Lower leg skin (tissue), 3 donors: ENCODE data around the gene GOLGA6L25.
"Not testable (repeated sequence)": the region's sequence is repeated elsewhere in the genome, so short reads cannot be mapped to it uniquely, and the experiment has no call there.

Experiments used
- POLR2A ChIP-seq, 2 donors: fragments of 450-650 bp; IDR thresholded peaks; one replicate each; pipeline ENCODE4 v1.6.1; 2016 to 2017; ENCODE audit warnings: antibody characterized with exemption in 2 of 2, mild to moderate bottlenecking in 1 of 2, moderate library complexity in 1 of 2
- TF ChIP-seq, protein P1 (sequence below), 3 donors: fragments of 450-650 bp; IDR thresholded peaks; one replicate each; pipeline ENCODE4 v1.5.1; 2016; ENCODE audit warnings: antibody characterized with exemption in 3 of 3, mild to moderate bottlenecking in 3 of 3, moderate library complexity in 2 of 3

- TF ChIP-seq, protein P1, sequence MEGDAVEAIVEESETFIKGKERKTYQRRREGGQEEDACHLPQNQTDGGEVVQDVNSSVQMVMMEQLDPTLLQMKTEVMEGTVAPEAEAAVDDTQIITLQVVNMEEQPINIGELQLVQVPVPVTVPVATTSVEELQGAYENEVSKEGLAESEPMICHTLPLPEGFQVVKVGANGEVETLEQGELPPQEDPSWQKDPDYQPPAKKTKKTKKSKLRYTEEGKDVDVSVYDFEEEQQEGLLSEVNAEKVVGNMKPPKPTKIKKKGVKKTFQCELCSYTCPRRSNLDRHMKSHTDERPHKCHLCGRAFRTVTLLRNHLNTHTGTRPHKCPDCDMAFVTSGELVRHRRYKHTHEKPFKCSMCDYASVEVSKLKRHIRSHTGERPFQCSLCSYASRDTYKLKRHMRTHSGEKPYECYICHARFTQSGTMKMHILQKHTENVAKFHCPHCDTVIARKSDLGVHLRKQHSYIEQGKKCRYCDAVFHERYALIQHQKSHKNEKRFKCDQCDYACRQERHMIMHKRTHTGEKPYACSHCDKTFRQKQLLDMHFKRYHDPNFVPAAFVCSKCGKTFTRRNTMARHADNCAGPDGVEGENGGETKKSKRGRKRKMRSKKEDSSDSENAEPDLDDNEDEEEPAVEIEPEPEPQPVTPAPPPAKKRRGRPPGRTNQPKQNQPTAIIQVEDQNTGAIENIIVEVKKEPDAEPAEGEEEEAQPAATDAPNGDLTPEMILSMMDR (IDR thresholded peaks at IDR 0.05) = not testable (repeated sequence)
- TF ChIP-seq POLR2A (IDR thresholded peaks at IDR 0.05) = not testable (repeated sequence)
Measured at GRCh38 chr15:28515208-28515607, 38.2 kb upstream of the GOLGA6L25 start.
